Measurements from ENCODE around the gene SPATA20. TPM values are rescaled to one million over a fixed set of nuclear protein-coding genes. Genes with fewer than 3 reads are reported as not detected.

The SPATA20 gene
- total RNA-seq, 2 experiments from 2014 or later = 7.9 to 8.3 TPM

DNA sequence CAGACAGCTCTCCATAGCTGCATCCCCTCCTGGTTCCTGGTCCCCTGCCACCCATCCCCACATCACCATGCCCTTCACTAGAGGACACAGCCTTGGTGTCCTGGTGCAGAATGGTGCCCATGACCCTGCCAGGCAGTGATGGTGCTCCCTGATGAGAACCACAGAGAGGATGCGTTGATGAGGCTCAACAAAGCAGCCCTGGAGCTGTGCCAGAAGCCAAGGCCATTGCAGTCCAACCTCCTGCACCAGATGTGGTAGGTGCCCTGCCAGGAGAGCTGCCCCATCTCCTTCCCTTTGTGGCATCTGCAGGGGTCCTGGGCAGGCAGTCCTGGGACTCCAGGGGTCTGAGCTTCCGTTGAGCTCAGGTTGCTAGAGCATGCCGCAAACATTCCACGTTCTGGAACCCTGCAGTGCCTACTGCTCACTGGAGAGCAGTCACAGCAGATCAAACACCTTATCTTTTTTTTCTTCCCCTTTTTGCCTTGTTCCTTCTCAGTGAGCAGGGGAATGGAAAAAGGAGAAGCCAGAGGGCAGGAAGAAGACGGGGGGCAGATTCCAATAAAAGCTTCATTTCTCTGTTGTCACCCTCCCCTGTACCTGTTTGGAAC lies 19.7 kb upstream of the SPATA20 start:
- DNase-seq (ENCODE audit: low spot score) = no peak
- H3K4me2 ChIP-seq (ENCODE audit: low read length) = no peak overlapping the region
- no peaks in the 10 kb centered on the region for H3K36me3 ChIP-seq (ENCODE audit: insufficient read depth, low read length)
- no peaks in the 10 kb centered on the region for H3K9me2 ChIP-seq (ENCODE audit: insufficient read depth, low read length)
- H2AFZ ChIP-seq (ENCODE audit: low read length) = no peak overlapping the region
- no peaks in the 10 kb centered on the region for H3K4me1 ChIP-seq (ENCODE audit: insufficient read depth, low read length, poor library complexity, severe bottlenecking)
- H3K27ac ChIP-seq (ENCODE audit: low read depth, low read length, poor library complexity, severe bottlenecking) = no peak overlapping the region
- BruUV-seq (replicated peaks) = no TSS peak
- H3K79me2 ChIP-seq (ENCODE audit: insufficient read depth, low read depth, low read length) = no peaks in the 10 kb centered on the region
- intact Hi-C loops (cut with micrococcal nuclease; ENCODE audit: unreplicated experiment) = no loop called here
- POLR2A ChIA-PET = no interaction called here
- TF ChIP-seq, protein P1, sequence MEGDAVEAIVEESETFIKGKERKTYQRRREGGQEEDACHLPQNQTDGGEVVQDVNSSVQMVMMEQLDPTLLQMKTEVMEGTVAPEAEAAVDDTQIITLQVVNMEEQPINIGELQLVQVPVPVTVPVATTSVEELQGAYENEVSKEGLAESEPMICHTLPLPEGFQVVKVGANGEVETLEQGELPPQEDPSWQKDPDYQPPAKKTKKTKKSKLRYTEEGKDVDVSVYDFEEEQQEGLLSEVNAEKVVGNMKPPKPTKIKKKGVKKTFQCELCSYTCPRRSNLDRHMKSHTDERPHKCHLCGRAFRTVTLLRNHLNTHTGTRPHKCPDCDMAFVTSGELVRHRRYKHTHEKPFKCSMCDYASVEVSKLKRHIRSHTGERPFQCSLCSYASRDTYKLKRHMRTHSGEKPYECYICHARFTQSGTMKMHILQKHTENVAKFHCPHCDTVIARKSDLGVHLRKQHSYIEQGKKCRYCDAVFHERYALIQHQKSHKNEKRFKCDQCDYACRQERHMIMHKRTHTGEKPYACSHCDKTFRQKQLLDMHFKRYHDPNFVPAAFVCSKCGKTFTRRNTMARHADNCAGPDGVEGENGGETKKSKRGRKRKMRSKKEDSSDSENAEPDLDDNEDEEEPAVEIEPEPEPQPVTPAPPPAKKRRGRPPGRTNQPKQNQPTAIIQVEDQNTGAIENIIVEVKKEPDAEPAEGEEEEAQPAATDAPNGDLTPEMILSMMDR (conservative IDR thresholded peaks at IDR 0.05; ENCODE audit: low read length) = no peak
- TF ChIP-seq EZH2phosphoT487 (IDR thresholded peaks at IDR 0.05; ENCODE audit: borderline replicate concordance, low read depth, low read length) = no peak
- CTCF ChIA-PET (ENCODE audit: unreplicated experiment) = no interaction called here
- H3K9me3 ChIP-seq (ENCODE audit: low read length) = no peaks in the 10 kb centered on the region
- H4K20me1 ChIP-seq (ENCODE audit: insufficient read depth, low read length) = no peaks in the 10 kb centered on the region
- H3K4me3 ChIP-seq (ENCODE audit: low read depth, low read length, poor library complexity, severe bottlenecking) = no peak overlapping the region

DNA sequence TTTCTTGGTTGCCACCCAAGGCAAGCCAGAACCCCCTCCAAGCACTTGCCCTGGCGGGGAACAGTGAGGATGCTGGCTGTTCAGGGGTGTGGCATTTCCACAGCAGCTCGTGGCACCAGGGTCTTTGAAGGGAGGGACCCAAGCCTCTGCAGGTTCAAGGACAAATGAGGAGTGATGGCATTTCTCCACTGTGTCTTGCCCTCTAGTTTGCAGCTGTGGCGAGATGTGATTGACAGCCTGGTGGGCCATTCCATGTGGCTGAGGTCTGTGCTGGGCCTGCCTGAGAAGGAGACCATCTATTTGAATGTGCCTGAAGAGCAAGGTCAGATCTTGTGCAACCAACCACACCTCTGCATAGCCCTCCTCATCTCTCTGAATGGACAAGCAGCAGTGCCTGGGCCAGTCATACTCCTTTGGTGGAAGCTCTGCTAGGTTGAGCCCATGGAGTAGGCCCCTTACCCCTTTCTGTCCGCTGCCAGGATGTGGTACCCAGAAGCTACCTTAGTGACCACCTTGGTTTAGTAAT lies 19.0 kb upstream of the SPATA20 start:
- TF ChIP-seq, protein P1 (conservative IDR thresholded peaks at IDR 0.05; ENCODE audit: low read length) = no peak
- intact Hi-C loops (cut with micrococcal nuclease; ENCODE audit: unreplicated experiment) = no loop called here
- H3K4me1 ChIP-seq (ENCODE audit: insufficient read depth, low read length, poor library complexity, severe bottlenecking) = no peaks in the 10 kb centered on the region
- H3K4me3 ChIP-seq (ENCODE audit: low read depth, low read length, poor library complexity, severe bottlenecking) = no peak overlapping the region
- H4K20me1 ChIP-seq (ENCODE audit: insufficient read depth, low read length) = no peaks in the 10 kb centered on the region
- H3K79me2 ChIP-seq (ENCODE audit: insufficient read depth, low read depth, low read length) = no peaks in the 10 kb centered on the region
- CTCF ChIA-PET (ENCODE audit: unreplicated experiment) = no interaction called here
- no TSS peak for BruUV-seq (replicated peaks)
- H3K9me3 ChIP-seq (ENCODE audit: low read length) = no peaks in the 10 kb centered on the region
- no peak overlapping the region for H3K4me2 ChIP-seq (ENCODE audit: low read length)
- no peak for DNase-seq (ENCODE audit: low spot score)
- H2AFZ ChIP-seq (ENCODE audit: low read length) = no peak overlapping the region
- no peak overlapping the region for H3K27ac ChIP-seq (ENCODE audit: low read depth, low read length, poor library complexity, severe bottlenecking)
- POLR2A ChIA-PET = no interaction called here
- H3K36me3 ChIP-seq (ENCODE audit: insufficient read depth, low read length) = no peaks in the 10 kb centered on the region
- H3K9me2 ChIP-seq (ENCODE audit: insufficient read depth, low read length) = no peaks in the 10 kb centered on the region

DNA sequence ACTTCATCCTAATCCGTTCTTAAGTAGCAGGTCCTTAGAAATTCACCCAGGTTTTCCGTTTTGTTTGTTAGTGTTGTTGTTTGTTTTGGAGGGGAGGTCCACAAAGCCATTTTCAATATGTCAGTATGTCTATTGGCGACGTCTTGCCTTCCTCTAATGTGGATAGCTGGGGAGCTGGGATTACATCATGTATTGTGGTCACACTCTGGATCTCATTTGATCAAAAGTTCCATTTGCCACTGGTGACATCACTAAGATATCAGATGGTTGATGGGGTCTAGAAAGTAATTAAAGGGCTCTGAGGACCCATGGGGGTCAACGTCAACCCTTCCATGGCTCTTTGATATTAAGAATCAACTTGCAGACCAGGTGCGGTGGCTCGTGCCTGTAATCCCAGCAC lies 17.1 kb upstream of the SPATA20 start:
- no peak overlapping the region for H3K4me3 ChIP-seq (ENCODE audit: low read depth, low read length, poor library complexity, severe bottlenecking)
- H3K9me3 ChIP-seq (ENCODE audit: low read length) = no peaks in the 10 kb centered on the region
- H3K36me3 ChIP-seq (ENCODE audit: insufficient read depth, low read length) = no peaks in the 10 kb centered on the region
- intact Hi-C loops (cut with micrococcal nuclease; ENCODE audit: unreplicated experiment) = no loop called here
- no TSS peak for BruUV-seq (replicated peaks)
- CTCF ChIA-PET (ENCODE audit: unreplicated experiment) = no interaction called here
- no peaks in the 10 kb centered on the region for H4K20me1 ChIP-seq (ENCODE audit: insufficient read depth, low read length)
- H2AFZ ChIP-seq (ENCODE audit: low read length) = no peak overlapping the region
- no peak overlapping the region for H3K27ac ChIP-seq (ENCODE audit: low read depth, low read length, poor library complexity, severe bottlenecking)
- POLR2A ChIA-PET = no interaction called here
- no peak overlapping the region for H3K4me2 ChIP-seq (ENCODE audit: low read length)
- H3K4me1 ChIP-seq (ENCODE audit: insufficient read depth, low read length, poor library complexity, severe bottlenecking) = no peaks in the 10 kb centered on the region
- DNase-seq (ENCODE audit: low spot score) = no peak
- no peaks in the 10 kb centered on the region for H3K79me2 ChIP-seq (ENCODE audit: insufficient read depth, low read depth, low read length)
- TF ChIP-seq EZH2phosphoT487 (IDR thresholded peaks at IDR 0.05; ENCODE audit: borderline replicate concordance, low read depth, low read length) = no peak
- TF ChIP-seq, protein P1 (conservative IDR thresholded peaks at IDR 0.05; ENCODE audit: low read length) = no peak
- H3K9me2 ChIP-seq (ENCODE audit: insufficient read depth, low read length) = no peaks in the 10 kb centered on the region

Data from OCI-LY7 (cell line).